ENCODE results near the gene PDE10A.

PDE10A gene

DNA sequence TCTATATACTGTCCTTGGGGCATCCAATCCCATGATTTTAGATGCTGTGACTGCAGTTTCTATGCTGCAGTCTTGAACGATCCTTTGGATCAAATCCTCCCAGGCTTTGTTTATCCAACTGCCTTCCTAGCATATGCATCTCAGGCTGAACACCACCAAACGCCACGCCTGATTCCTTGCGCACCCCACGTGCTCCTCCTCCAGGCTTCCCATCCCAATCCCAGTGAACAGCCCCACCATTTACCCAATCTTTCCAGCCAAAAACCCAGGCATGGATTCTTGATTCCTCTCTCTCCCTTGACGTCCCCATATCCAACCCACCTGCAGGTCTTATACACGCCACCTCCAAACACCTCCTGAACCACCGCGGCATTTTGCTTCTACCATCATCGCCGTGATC, 7.8 kb downstream of the PDE10A start:
- no peak for DNase-seq (ENCODE audit: low spot score)

DNA sequence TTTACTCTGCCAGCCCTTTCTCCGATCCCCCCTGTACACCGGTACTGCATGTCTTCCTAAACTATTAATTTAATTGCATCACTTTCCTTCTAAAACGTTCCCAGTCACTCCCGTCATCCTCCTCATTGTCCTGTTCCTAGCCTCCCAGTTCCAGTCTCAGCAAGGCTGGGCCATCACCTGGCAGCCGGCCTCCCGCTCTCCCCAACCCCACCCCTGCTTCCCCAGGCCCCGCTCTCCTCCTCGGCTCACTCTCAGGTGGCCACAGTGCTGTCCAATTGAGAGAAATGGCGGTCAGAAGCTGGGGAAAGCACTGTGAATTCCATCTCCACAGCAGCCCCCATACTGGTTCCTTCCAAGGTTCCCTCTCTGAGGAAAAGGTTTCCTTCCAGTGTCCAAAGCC, 8.9 kb downstream of the PDE10A start:
- DNase-seq (ENCODE audit: low spot score), result no peak

DNA sequence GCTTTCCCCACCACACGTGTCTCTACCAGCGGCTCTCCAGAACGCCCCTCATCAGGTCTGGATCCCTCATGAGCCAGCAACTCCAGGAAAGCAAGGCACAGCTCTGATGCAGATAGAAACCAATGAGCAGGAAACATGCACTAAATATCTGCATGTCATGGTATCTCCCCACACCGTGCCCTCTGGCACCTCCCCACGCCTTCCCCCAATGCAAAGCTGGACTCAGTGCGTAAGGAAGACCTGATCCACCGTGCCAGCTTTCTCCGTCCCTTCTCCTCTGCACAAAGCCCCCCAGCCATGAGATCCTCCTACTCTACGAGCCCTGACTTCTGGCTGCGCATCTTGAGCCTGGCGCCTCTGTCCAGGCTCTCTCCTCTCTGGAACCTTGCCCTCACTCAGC, 9.4 kb downstream of the PDE10A start:
- no peak for DNase-seq (ENCODE audit: low spot score)

DNA sequence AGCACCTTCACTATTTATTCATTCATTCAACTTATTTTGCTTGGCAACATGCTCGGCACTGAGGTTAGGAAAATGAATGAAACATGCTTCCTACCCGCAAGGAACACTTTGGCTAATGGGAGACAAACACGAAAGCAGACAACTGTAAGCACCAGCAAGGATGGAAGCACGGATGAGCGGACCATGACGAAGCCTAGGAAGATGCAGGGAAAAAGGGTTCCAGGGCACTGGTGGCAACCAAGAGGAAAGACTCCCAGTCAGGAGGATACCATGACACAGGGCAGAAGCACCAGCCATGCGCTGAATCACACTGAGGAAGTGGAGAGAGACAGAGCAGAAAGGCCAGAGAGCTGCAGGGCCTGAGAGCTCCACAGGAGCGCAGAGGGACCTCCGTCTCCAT, 9.8 kb downstream of the PDE10A start:
- DNase-seq (ENCODE audit: low spot score), result no peak

DNA sequence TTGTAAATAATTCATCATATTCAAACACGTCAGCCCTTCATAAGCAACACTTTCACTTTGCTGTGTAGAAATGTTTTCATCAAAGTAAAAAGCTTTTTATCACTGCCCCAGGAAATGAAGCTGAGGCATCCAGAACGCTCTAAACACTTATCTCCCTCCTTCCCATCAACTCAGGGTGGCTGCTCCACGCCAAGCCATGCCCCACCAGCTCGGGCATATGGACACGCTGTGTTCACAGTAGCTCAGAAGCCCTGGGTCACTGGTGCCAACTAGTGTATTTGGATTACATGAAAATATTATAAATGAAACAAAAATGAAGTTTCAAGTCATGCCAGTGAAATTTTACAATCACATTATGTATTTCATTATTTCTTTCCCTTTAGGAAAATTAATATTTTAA, 10.3 kb downstream of the PDE10A start:
- no peak for DNase-seq (ENCODE audit: low spot score)

DNA sequence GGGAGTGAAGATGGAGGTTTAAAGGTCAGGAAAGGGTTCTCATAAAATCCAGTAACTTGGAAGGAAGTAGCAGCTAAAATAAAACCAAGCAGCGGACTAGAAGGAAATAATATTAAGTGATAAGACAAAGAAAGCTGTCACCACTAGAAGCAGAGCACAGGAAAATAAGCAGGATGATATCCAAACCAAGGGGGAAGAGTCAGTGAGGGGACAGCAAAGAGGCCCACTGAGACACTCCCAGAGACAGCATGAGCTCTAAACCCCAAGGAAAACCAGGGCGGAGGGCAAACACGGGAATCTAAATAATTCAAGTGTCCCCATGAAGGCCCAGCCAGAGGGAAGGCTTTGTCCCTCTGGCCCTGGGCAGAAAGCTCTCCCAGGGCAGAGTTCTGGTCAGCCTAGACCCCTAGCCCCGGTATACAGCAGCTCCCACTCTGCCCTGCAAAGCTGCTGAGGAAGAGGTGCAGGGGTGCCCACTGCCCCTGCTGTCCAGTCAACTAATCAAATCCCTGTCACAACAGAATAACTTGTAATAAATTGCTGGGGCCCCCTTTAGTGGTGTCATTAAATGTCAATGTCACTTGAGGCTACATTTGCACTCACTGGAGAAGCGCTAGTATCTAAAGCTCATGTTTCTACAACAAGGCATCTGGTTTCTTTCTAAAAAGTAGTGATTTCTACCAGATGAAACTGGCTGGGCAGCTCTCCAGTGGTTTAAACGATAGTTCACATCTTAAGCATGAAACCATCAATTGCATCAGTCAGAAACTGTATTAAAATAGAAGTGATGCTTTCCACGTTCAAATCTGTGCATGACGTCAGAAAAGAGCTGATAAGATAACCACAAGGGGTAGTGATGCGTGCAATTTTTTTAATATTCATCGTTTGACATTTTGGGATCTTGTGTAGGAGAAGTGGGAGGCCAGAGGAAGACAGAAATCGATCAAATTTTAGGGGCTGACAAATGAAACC, 13.6 kb downstream of the PDE10A start:
- no peak for DNase-seq (ENCODE audit: low spot score)

DNA sequence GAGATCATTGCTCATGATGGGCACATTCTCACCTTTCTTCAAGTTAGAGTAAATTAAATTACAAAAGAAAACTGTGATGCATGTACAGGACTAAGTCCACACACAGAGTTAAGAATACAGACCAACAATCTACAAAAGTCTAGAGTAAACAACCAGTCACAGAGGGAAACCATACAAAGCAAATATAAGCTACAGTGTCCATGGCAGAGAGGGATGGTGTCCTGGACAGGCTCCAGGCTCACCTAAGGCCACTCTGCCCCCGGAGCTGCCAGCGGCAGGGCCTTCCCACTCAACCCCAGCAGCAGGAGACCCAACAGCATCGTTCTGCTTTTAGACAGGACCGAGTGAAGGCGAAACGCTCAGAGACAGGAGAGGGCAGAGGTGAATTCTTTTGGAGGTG, 16.0 kb downstream of the PDE10A start:
- no peak for DNase-seq (ENCODE audit: low spot score)

DNA sequence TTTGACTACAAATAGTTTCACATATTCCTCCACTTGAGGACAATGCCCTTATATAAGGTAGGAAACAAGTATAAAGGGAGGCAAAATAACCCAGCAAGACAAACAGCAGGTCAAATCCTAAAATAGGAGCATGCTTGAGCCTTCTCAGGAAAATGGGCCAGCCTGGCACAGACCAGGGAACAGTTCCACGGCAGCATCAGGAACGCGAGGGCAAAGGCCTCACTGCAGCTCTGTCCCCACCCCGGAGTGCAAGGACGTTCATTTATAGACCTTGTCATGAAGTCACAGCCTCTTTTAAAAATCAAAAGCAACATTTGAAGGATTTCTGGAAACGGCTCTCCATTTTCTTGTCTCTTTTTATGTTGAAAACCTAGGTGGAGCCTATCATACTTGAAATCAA, 17.1 kb downstream of the PDE10A start:
- no peak for DNase-seq (ENCODE audit: low spot score)

DNA sequence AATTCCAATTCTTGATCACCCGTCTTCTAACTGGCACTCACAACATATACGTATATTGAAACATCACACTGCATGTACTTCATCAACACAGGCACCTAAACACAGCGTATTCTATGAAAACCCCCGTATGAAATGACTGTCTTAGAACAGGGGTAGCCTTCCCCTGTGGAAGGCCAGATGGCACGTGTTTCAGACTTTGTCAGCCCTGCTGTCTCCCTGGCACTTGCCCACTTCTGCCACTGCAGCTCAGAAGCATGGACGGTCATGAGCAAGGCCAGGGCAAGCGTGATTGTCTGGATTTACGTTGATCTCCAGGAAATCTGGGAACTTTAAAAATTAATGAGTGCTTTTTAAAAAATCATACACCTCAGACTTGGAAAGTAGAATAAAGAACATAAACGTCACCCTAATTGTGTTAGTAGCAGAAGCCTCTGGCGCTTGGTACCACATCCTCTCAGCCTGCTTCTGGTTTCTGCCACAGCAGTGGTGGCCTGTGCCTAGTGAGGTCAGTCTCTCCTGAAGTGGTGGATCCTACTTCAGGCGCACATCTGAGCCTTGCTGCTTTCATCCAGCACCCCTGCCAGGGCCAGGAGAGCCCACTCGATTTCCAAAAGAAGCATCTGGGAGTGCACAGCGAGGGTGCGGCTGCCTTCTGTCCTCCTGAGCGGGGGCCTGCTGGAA, 18.3 kb downstream of the PDE10A start:
- DNase-seq (ENCODE audit: low spot score), result no peak

DNA sequence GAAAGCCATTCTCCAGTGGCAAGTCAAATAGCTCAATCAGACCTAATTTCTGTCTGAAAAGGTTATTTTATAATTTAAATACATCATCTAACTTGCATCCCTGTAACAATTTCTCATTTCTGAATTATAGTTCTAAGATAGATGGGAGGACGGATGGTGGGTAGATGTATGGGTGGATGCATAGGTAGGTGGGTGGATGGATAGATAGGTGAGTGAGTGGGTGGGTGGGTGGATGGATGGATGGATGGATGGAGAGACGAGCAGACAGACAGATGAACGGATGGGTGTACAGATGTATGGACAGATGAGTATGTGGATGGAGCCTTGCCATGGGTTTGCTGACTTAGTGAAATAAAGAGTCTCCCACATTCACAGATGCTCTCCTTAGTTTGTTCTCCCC, 20.0 kb downstream of the PDE10A start:
- DNase-seq (ENCODE audit: low spot score), result no peak

DNA sequence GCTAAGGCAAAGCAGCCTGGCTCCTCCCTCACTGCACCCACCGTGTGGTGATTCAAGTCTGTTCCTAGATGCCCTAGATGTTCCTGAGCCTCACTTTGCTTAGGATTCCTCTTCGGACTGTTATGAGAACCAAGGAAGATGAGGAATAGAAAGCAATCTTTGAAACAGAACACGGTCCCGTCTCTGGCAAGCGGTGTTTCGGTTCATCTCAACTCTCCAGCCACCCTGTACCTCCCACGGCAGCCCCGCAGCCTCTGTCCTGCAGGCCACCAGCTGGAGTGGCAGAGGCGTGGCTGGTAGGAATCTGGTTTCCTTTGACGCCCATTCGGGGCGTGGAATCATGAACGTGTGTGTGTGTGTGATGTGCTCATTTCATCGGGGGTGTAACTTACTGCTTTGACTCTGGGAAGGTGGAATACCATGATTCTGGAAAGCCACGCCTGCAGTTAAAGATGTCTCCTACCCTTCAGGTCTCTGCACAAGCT, 21.3 kb downstream of the PDE10A start:
- no peak for DNase-seq (ENCODE audit: low spot score)

DNA sequence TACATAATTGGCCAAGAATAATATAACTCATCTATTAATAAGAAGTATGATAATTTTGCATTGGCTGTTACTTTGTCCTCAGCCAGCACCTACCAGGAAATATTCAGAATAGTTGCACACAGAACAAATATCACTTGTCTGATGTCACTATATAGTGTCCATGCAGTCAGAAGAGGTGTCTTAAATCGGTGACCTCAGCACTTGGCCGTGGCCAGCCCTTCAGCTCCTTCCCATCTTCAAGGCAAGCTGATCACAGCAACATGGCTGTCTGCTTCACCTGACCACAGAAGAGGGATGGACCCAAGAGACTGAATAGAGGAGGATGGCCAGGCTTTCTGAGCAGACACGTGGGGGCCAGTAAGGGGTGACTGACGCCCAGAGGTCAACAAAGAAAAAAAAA, 22.2 kb downstream of the PDE10A start:
- DNase-seq (ENCODE audit: low spot score), result no peak

DNA sequence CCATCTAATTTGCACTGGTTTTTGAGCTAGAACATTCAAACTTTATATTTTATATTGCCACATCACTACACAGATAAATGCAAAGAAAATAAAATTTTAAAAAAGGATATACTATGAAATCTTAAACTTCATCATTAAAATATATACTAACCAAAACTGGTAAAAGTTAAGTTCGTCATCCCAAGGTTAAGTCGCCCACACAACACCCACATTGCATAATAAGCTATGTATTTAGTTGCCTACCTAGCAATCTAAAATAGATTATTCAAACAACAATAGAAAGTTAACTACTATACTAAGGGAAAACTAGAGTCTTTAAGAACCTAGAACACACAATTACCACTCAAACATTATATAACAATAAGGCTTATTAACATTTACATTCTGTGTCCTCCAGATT, 24.5 kb downstream of the PDE10A start:
- DNase-seq (ENCODE audit: low spot score), result no peak

DNA sequence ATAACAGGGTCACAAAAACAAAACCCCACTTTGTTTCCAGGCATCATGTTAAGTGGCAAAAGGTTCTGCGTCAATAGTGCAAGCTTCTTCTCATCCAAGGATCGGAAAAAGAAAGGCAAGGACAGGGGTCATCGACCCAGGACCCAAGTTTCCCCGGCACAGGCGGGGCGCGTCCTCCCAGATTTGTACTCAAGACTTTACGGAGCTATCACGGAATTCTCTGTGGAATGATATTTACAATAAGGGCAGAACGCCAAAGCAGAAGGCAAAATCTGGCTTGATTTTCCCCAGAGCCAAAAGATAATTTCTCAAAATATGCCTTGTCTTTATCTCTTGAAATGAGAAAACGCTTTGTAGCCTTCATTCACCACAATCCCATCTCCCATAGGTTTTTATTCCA, 25.5 kb downstream of the PDE10A start:
- no peak for DNase-seq (ENCODE audit: low spot score)

DNA sequence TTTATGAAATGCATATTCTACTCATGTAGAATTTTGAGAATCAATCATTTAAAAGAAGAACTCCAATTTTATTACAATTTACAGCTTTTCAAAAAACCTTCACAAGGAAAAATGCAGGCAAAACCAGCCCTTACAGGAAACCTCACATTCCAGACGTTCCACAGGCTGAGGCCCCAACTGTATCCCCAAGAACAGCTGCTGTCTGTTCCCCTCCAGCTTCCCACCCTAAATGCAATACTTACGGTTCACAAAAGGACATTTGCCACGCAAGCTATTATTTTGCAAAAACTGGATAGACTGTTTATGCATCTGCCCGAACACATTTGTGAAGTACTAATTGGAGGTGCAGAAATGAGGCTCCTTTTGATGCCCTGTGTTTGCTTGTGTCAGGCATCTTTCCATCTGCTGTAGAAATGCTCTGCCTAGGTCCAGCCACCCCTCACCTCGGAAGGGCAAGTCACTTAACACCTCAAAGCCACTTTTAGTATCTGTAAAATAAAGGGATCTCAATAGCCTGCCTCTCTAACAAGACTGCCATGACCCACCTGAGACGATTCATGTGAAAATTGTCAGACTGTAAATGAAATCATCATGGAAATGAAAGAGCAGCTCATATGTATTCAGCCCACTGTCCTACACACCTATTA, 26.5 kb downstream of the PDE10A start:
- no peak for DNase-seq (ENCODE audit: low spot score)

DNA sequence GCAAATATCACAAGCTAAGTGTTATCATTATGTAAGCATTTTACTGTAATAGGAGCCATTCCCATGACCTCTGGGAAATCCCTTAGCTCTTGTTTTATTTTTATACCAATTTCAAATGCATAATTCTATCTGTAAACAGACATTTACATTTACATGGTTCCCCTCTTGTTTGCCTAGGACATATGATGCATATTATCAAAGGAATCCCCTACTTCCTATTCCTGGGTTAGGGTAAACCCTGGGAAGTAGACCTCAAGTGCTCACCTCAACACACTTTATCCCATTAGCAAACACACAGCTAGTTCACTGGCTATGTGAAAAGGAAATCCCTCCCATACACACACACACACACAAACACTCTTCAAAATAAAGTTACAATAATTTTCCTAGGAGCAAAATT, 27.1 kb downstream of the PDE10A start:
- DNase-seq (ENCODE audit: low spot score), result no peak

DNA sequence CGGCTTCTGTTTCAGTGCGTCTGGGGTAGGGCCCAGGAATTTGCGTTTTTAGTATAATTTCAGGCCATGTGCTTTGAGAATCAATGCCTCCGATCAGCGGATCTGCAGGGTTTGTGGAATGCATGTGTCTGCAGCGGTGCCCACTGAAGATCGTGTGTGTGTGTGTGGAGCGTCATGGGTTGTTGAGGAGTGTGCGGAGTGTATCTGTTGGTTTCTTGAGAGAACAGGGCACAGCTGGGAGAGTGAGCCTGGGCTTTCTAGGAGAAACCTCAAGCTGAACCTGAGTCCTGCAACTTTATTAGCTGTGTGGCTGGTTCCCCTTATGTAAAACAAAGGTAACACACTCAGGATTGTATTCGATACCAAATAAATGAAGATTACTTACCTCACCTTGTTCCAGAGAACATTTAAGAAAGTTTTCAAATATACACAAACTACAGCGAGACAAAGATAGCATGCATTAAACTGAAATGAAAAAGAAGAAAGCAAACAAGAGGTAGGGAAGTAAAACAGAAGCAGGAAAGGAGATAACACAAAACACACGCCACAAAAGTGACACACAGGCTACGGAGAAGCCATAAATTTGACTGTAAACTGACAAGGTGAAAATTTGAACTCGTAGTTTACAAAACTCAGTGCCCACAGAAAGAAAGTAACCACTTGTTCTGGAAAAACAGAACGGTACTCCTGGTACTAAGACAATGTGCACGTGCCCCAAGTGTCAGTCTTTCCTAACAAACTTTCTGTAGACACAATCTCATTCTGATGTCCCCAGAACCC, 28.8 kb downstream of the PDE10A start:
- DNase-seq (ENCODE audit: low spot score), result no peak

DNA sequence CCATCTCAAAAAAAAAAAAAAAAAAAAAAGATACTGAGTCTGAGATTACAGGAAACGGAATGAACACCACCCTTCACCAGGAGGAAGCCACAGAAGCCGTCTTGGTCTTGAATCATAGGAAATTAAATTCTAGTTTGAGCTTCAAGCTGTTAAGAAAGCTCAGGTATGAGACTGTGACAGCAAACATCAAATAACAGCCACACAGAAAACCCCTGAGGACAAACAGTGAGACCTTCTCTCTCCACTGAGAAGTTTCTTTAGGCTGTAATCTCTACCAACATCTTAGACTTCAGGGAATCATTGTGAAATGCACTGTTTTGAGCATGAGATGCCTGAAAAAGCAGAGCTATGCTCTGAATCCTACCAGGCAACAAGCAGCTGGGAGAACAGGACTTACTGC, 30.8 kb downstream of the PDE10A start:
- DNase-seq (ENCODE audit: low spot score), result no peak

DNA sequence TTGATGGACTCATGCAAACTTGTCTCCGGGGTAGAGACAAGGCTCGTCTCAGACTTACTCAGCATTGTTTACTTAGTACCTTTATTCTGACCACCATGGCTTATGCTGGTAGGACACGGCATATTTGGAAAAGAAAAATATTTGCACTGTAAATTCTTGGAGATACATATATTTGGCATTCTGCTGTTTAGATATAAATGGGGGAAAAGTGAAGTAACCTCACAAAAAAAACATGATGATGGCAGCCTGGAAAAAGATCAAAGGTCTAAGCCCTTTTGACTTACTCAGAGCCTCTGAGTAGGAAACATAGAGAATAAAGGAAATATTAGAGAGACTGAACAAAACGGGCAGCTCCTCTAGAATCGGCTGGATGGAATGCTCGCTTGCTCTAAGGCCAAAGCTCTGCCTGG, 32.5 kb downstream of the PDE10A start:
- DNase-seq (ENCODE audit: low spot score), result no peak

DNA sequence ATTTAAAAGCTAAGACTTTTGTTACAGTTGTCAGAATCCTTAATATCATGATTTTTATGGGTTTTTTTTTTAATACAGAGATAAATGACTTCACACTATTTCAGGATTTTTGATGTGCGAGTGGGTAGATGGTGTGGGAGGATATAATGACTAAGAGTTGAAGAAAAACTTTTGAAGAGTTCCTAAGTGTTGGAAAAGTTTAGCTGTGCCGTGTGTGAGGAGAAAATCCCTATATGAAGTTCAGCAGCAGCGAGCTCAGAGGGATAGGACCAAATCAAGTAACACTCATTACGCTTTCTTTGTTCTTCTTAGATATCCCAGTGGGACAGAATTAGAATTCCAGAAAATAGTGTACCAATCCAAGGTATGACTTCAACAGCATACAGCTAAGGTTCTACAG, 34.1 kb downstream of the PDE10A start:
- no peak for DNase-seq (ENCODE audit: low spot score)

DNA sequence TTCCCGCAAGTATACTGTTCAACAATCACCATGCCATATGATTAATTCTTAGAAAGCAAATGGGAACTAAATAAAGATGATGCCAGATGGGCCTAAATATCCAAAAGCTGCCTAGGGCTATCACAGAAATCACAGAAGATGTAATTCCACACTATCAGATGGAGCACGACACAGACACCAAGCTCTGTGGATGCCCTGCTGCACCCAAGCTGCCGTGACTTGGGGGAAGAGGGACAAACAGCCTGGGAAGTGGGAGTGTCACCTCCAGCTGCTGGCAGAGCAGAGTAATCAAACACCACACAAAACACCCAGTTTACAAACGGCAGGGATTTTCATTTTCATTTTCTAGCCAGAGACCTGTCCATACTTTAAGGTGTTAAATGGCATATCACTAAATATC, 35.7 kb downstream of the PDE10A start:
- no peak for DNase-seq (ENCODE audit: low spot score)

DNA sequence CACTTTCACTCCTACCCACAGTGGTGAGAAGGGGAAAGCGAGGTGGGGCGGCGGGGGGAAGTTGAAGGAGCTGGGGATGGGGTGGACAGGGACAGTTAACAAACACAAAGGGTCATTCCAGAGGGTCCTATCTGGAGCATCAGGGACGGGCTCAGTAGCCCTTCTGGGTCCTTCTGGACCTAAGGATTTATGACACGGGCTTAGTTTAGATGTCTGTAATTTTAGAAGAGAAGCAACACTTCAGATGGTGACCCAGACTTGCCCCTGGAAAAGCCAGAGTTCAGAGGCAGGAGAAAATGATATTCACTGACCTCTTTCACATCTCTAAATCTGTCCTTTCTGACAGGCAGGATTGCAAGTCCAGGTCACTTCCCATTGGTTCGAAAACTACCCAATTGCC, 36.3 kb downstream of the PDE10A start:
- DNase-seq (ENCODE audit: low spot score), result no peak

All from HuH-7.5 (cell line).